ENCODE data around the gene FGF14. TPM values are rescaled to one million over a fixed set of nuclear protein-coding genes. Genes with fewer than 3 reads are reported as not detected.
A peak's percentile ranks its signal among the peaks of the same experiment; 100 is the strongest.

Gene FGF14
- total RNA-seq, 1 donor from 2014 or later, result 0.52 TPM

DNA sequence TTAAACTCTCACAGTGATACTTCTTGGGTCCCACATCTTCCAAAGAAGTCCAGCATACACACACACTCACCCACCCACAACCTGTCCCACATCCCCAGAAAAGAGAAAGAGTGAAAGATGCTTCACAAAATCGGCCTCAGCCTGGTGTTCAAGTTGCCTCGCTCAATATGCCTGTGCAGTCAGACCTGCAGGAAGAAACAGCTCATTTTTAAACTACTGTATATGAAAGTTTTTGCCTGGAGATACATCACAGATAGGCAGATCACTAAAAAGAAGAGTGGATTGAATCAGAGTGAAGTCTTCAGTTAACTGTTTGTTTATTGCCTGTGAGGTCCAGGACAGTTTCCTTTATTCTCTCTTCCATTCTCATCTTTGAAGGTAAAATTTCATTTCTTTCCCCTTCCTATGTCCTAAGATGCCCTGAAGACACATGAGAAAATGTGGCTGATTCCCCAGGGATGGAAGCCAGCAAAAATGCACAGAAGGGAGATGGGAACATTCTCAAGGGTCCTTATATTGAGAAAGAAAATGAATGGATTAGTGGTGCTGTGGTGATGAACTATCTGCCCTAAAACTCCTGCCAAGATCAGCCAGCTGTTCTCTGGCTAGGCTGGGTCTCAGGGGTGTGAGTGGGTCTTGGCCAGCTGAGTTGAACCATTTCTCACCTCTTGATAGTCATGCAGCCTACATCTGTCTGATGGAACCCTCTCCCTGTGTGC lies 690.4 kb downstream of the FGF14 start:
- H3K27ac ChIP-seq (ENCODE audit: low read depth, low read length), result no peak overlapping the region

DNA sequence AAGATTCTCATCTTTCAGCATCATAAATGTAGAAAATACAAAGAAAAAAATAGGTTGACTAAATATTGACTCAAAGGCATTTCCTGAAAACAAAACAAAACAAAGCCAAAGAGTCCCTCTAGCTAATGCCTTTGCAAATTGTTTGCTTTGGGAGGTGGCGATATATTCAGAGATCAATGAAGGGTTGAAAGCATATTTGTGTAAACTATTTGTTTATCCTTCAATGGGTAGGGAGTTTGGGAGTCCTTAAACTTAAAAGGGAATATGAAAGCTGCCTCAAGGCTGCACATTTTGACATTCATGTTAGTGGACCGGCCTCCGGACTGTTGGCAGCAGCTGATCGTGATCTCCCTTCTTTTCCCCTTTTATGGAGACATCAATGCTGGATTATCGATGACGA lies 691.9 kb downstream of the FGF14 start:
- Histone ChIP-seq H3K9ac (ENCODE audit: low read depth in 1 of 3, low read length in 3 of 3) (no peak overlapping the region), H3K4me1 (ENCODE audit: control insufficient read depth in 3 of 3, insufficient read depth in 3 of 3, low read length in 3 of 3) (no peaks in the 10 kb centered on the region), H3K27ac (ENCODE audit: low read depth, low read length) (no peak overlapping the region), H3K27me3 (ENCODE audit: control insufficient read depth in 3 of 3, insufficient read depth in 3 of 3, low read length in 3 of 3) (no peaks in the 10 kb centered on the region), H3K9me3 (ENCODE audit: control insufficient read depth in 3 of 3, low read length in 3 of 3) (no peaks in the 10 kb centered on the region), H3K4me3 (ENCODE audit: low read length in 3 of 3) (no peak overlapping the region), H3K36me3 (ENCODE audit: control insufficient read depth in 3 of 3, insufficient read depth in 3 of 3, low read length in 3 of 3) (no peaks in the 10 kb centered on the region)

More for the DNA sequence above, 690.4 kb downstream of the FGF14 start:
- H3K4me3 ChIP-seq (ENCODE audit: low read length in 3 of 3), result no peak overlapping the region
- no peaks in the 10 kb centered on the region for H3K9me3 ChIP-seq (ENCODE audit: control insufficient read depth in 3 of 3, low read length in 3 of 3)
- H3K4me1 ChIP-seq (ENCODE audit: control insufficient read depth in 3 of 3, insufficient read depth in 3 of 3, low read length in 3 of 3), result no peaks in the 10 kb centered on the region
- H3K9ac ChIP-seq (ENCODE audit: low read depth in 1 of 3, low read length in 3 of 3), result no peak overlapping the region
- no peaks in the 10 kb centered on the region for H3K36me3 ChIP-seq (ENCODE audit: control insufficient read depth in 3 of 3, insufficient read depth in 3 of 3, low read length in 3 of 3)
- H3K27me3 ChIP-seq (ENCODE audit: control insufficient read depth in 3 of 3, insufficient read depth in 3 of 3, low read length in 3 of 3), result no peaks in the 10 kb centered on the region

DNA sequence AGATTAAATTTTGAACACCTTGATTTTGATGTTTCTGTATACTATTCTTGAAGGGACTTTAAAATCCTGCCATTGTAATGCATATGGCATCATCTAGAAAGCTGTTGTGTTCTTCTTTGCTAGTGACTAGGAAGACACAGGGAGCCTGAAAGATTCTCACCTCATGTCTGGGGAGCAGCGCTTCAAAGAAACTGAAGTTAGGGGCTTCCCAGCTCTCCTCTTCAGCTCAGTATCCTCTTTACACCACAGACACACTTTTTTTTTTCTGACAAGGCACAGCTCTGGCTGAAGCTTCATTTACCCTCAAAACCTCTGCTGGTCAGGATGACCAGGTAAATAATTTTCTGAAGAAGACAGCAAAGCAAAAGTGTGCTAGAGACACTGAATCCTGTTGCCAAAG lies 693.7 kb downstream of the FGF14 start:
- Histone ChIP-seq H3K4me3 (ENCODE audit: low read length in 3 of 3) (no peak overlapping the region), H3K9me3 (ENCODE audit: control insufficient read depth in 3 of 3, low read length in 3 of 3) (no peaks in the 10 kb centered on the region), H3K4me1 (ENCODE audit: control insufficient read depth in 3 of 3, insufficient read depth in 3 of 3, low read length in 3 of 3) (no peaks in the 10 kb centered on the region), H3K27me3 (ENCODE audit: control insufficient read depth in 3 of 3, insufficient read depth in 3 of 3, low read length in 3 of 3) (no peaks in the 10 kb centered on the region), H3K9ac (ENCODE audit: low read depth in 1 of 3, low read length in 3 of 3) (no peak overlapping the region), H3K27ac (ENCODE audit: low read depth, low read length) (no peak overlapping the region), H3K36me3 (ENCODE audit: control insufficient read depth in 3 of 3, insufficient read depth in 3 of 3, low read length in 3 of 3) (no peaks in the 10 kb centered on the region)

DNA sequence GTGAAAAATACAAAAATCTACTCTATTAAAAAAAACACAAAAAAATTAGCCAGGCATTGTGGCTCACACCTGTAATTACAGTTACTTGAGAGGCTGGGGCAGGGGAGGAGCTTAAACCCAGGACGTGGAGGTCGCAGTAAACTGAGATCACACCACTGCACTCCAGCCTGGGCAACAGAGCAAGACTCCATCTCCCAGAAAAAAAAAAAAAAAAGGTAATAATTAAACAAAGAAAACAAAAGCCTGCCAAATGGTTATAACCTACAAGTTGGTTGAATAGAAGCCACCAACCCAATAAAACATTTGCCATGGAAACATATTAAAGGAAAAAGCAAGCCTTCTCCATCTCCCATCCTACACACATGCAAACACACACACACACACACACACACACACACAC lies 694.2 kb downstream of the FGF14 start:
- Histone ChIP-seq H3K9me3 (ENCODE audit: control insufficient read depth in 3 of 3, low read length in 3 of 3) (no peaks in the 10 kb centered on the region), H3K4me3 (ENCODE audit: low read length in 3 of 3) (no peak overlapping the region), H3K36me3 (ENCODE audit: control insufficient read depth in 3 of 3, insufficient read depth in 3 of 3, low read length in 3 of 3) (no peaks in the 10 kb centered on the region), H3K27me3 (ENCODE audit: control insufficient read depth in 3 of 3, insufficient read depth in 3 of 3, low read length in 3 of 3) (no peaks in the 10 kb centered on the region), H3K9ac (ENCODE audit: low read depth in 1 of 3, low read length in 3 of 3) (no peak overlapping the region), H3K27ac (ENCODE audit: low read depth, low read length) (no peak overlapping the region), H3K4me1 (ENCODE audit: control insufficient read depth in 3 of 3, insufficient read depth in 3 of 3, low read length in 3 of 3) (no peaks in the 10 kb centered on the region)

DNA sequence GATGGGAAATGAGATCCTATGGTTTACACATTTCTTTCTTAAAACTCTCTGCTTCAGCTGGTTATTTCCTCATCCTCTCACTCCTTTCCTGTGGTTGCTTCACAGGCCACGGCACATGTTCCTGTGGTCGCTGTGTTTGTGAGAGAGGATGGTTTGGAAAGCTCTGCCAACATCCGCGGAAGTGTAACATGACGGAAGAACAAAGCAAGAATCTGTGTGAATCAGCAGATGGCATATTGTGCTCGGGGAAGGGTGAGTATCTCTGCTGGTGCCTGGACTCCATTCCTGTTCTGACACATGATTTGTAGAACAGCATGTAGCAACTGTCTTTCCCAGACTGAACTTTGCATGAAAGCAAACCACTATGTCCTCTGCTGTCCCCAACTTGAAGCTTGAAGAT lies 695.2 kb downstream of the FGF14 start:
- no peaks in the 10 kb centered on the region for H3K4me1 ChIP-seq (ENCODE audit: control insufficient read depth in 3 of 3, insufficient read depth in 3 of 3, low read length in 3 of 3)
- no peak overlapping the region for H3K4me3 ChIP-seq (ENCODE audit: low read length in 3 of 3)
- H3K9me3 ChIP-seq (ENCODE audit: control insufficient read depth in 3 of 3, low read length in 3 of 3), result no peaks in the 10 kb centered on the region
- no peaks in the 10 kb centered on the region for H3K36me3 ChIP-seq (ENCODE audit: control insufficient read depth in 3 of 3, insufficient read depth in 3 of 3, low read length in 3 of 3)
- H3K27ac ChIP-seq (ENCODE audit: low read depth, low read length), result no peak overlapping the region
- H3K9ac ChIP-seq (ENCODE audit: low read depth in 1 of 3, low read length in 3 of 3), result no peak overlapping the region
- no peaks in the 10 kb centered on the region for H3K27me3 ChIP-seq (ENCODE audit: control insufficient read depth in 3 of 3, insufficient read depth in 3 of 3, low read length in 3 of 3)

DNA sequence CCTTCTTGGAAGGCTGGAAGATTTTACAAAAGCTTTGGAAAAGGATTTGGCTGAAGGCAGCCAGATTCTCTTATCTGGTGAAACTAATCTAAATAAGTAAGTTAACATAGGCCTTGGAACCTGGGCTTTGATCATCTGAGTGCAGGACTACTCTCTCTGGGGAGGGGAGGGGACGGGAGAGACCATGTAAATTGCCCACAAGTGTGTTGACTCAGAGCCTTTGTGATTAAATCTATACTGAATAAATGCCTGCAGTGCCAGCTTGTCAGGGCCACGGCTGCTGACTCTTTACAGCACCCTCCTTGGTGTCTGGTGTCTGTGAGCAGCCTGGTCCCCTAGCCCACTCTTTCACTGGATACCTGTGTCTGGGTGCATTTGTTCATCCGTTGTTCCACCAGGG lies 698.0 kb downstream of the FGF14 start:
- H3K4me1 ChIP-seq (ENCODE audit: control insufficient read depth in 3 of 3, insufficient read depth in 3 of 3, low read length in 3 of 3), result no peaks in the 10 kb centered on the region
- H3K4me3 ChIP-seq (ENCODE audit: low read length in 3 of 3), result no peak overlapping the region
- no peak overlapping the region for H3K9ac ChIP-seq (ENCODE audit: low read depth in 1 of 3, low read length in 3 of 3)
- H3K27ac ChIP-seq (ENCODE audit: low read depth, low read length), result no peak overlapping the region
- no peaks in the 10 kb centered on the region for H3K27me3 ChIP-seq (ENCODE audit: control insufficient read depth in 3 of 3, insufficient read depth in 3 of 3, low read length in 3 of 3)
- H3K36me3 ChIP-seq (ENCODE audit: control insufficient read depth in 3 of 3, insufficient read depth in 3 of 3, low read length in 3 of 3), result no peaks in the 10 kb centered on the region
- H3K9me3 ChIP-seq (ENCODE audit: control insufficient read depth in 3 of 3, low read length in 3 of 3), result no peaks in the 10 kb centered on the region

DNA sequence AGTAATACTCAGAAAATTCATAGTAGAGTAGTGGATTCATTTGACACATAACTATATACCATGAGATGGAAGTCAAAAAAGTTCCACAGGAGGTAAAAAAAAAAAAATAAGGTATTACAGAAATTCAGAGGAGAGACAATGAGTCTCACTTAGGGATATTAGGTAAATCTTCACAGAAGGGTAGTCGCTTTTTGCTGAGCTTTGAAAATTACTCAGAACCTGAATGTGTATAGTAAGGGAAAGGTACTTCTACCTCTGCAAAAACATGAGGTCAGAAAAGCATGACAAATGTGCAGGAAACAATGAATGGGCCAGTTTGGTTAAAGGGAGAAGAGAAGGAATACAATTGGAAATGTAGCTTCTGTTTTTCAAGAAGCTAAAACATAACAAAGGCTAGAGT lies 698.8 kb downstream of the FGF14 start:
- no peak overlapping the region for H3K4me3 ChIP-seq (ENCODE audit: low read length in 3 of 3)

DNA sequence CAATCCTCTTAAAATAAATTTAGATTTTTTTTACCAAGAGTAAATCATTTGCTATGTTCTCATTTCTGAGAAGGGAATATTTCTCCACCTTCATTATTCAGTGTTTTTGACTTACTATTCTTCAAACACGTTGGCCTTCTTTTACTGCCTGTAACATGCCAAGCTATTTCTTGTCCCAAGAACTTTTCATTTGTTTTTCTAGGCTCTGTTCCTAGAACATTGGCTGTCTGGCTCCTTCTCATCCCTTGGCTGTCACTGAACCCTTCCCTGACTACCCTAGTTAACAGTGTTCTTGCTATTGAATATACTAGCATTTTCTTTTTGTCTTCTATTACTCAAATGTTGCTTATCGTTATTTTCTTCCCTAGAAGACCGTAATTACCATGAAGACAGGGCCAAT lies 701.2 kb downstream of the FGF14 start:
- Histone ChIP-seq H3K27me3 (ENCODE audit: control insufficient read depth in 3 of 3, insufficient read depth in 3 of 3, low read length in 3 of 3) (no peaks in the 10 kb centered on the region), H3K4me3 (ENCODE audit: low read length in 3 of 3) (no peak overlapping the region), H3K27ac (ENCODE audit: low read depth, low read length) (peak overlapping the region; percentile 29), H3K36me3 (ENCODE audit: control insufficient read depth in 3 of 3, insufficient read depth in 3 of 3, low read length in 3 of 3) (no peaks in the 10 kb centered on the region), H3K9me3 (ENCODE audit: control insufficient read depth in 3 of 3, low read length in 3 of 3) (no peaks in the 10 kb centered on the region), H3K4me1 (ENCODE audit: control insufficient read depth in 3 of 3, insufficient read depth in 3 of 3, low read length in 3 of 3) (no peaks in the 10 kb centered on the region), H3K9ac (ENCODE audit: low read depth in 1 of 3, low read length in 3 of 3) (no peak overlapping the region)

More for the DNA sequence above, 698.8 kb downstream of the FGF14 start:
- no peaks in the 10 kb centered on the region for H3K27me3 ChIP-seq (ENCODE audit: control insufficient read depth in 3 of 3, insufficient read depth in 3 of 3, low read length in 3 of 3)
- no peak overlapping the region for H3K27ac ChIP-seq (ENCODE audit: low read depth, low read length)
- H3K9me3 ChIP-seq (ENCODE audit: control insufficient read depth in 3 of 3, low read length in 3 of 3), result no peaks in the 10 kb centered on the region
- no peaks in the 10 kb centered on the region for H3K36me3 ChIP-seq (ENCODE audit: control insufficient read depth in 3 of 3, insufficient read depth in 3 of 3, low read length in 3 of 3)
- no peaks in the 10 kb centered on the region for H3K4me1 ChIP-seq (ENCODE audit: control insufficient read depth in 3 of 3, insufficient read depth in 3 of 3, low read length in 3 of 3)
- H3K9ac ChIP-seq (ENCODE audit: low read depth in 1 of 3, low read length in 3 of 3), result no peak overlapping the region

DNA sequence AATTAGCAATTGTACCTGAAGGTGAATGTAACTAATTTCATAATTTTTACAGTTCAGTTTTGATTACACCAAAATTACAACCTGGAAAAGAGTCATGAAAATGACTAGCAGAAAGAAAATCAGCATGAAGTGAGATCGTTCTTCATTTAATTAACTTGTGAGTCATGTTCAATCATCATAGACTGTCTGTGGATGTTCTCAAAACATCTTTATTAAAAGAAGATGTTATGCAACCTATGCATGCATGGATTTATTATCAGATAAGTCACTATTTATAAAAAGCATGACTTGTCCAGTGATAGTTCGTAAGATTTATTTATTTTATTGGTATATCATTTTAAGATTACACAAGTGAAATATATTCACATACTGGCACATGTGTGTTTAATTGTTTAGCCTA lies 703.4 kb downstream of the FGF14 start:
- no peaks in the 10 kb centered on the region for H3K4me1 ChIP-seq (ENCODE audit: control insufficient read depth in 3 of 3, insufficient read depth in 3 of 3, low read length in 3 of 3)

DNA sequence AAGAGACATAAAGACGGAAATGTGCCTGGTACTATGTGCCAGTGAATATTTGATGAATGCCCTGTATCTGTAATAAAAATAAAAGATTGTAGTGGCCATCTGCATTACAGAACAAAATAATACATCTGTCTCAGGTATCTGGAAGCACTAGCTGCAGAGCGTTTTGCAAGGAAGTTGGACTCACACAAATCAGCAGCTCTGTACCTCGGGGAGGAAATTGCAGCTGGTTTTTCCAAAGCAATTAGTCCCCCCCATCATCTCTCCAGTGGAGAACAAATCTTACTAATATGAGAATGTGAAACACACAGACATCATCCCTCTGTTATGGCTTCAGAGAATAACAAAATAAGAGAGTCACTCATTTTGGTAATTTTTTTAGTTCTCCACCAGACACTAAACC lies 704.1 kb downstream of the FGF14 start:
- H3K36me3 ChIP-seq (ENCODE audit: control insufficient read depth in 3 of 3, insufficient read depth in 3 of 3, low read length in 3 of 3), result no peaks in the 10 kb centered on the region
- H3K4me3 ChIP-seq (ENCODE audit: low read length in 3 of 3), result no peak overlapping the region
- no peak overlapping the region for H3K27ac ChIP-seq (ENCODE audit: low read depth, low read length)

More for the DNA sequence above, 703.4 kb downstream of the FGF14 start:
- H3K36me3 ChIP-seq (ENCODE audit: control insufficient read depth in 3 of 3, insufficient read depth in 3 of 3, low read length in 3 of 3), result no peaks in the 10 kb centered on the region
- H3K9ac ChIP-seq (ENCODE audit: low read depth in 1 of 3, low read length in 3 of 3), result no peak overlapping the region
- no peaks in the 10 kb centered on the region for H3K9me3 ChIP-seq (ENCODE audit: control insufficient read depth in 3 of 3, low read length in 3 of 3)
- no peaks in the 10 kb centered on the region for H3K27me3 ChIP-seq (ENCODE audit: control insufficient read depth in 3 of 3, insufficient read depth in 3 of 3, low read length in 3 of 3)
- no peak overlapping the region for H3K4me3 ChIP-seq (ENCODE audit: low read length in 3 of 3)
- H3K27ac ChIP-seq (ENCODE audit: low read depth, low read length), result no peak overlapping the region

More for the DNA sequence above, 704.1 kb downstream of the FGF14 start:
- H3K9ac ChIP-seq (ENCODE audit: low read depth in 1 of 3, low read length in 3 of 3), result no peak overlapping the region
- no peaks in the 10 kb centered on the region for H3K9me3 ChIP-seq (ENCODE audit: control insufficient read depth in 3 of 3, low read length in 3 of 3)
- no peaks in the 10 kb centered on the region for H3K27me3 ChIP-seq (ENCODE audit: control insufficient read depth in 3 of 3, insufficient read depth in 3 of 3, low read length in 3 of 3)
- H3K4me1 ChIP-seq (ENCODE audit: control insufficient read depth in 3 of 3, insufficient read depth in 3 of 3, low read length in 3 of 3), result no peaks in the 10 kb centered on the region

Data from skeletal muscle tissue (tissue), 4 donors.